C4-2B (cell line): ENCODE measurements around the gene GOSR2.

Source experiments
- H3K27ac ChIP-seq: fragments of 450-650 bp; 2 replicates; pipeline ENCODE4 v1.5.1; 2017
- ZFX ChIP-seq: fragments of 450-650 bp; IDR thresholded peaks from 2 replicates; pipeline ENCODE4 v1.6.1; 2017
- TF ChIP-seq, protein P1 (sequence below): fragments of 450-650 bp; conservative IDR thresholded peaks from 2 replicates; pipeline ENCODE4 v1.5.1; 2017; ENCODE audit warnings: mild to moderate bottlenecking

Gene GOSR2

DNA sequence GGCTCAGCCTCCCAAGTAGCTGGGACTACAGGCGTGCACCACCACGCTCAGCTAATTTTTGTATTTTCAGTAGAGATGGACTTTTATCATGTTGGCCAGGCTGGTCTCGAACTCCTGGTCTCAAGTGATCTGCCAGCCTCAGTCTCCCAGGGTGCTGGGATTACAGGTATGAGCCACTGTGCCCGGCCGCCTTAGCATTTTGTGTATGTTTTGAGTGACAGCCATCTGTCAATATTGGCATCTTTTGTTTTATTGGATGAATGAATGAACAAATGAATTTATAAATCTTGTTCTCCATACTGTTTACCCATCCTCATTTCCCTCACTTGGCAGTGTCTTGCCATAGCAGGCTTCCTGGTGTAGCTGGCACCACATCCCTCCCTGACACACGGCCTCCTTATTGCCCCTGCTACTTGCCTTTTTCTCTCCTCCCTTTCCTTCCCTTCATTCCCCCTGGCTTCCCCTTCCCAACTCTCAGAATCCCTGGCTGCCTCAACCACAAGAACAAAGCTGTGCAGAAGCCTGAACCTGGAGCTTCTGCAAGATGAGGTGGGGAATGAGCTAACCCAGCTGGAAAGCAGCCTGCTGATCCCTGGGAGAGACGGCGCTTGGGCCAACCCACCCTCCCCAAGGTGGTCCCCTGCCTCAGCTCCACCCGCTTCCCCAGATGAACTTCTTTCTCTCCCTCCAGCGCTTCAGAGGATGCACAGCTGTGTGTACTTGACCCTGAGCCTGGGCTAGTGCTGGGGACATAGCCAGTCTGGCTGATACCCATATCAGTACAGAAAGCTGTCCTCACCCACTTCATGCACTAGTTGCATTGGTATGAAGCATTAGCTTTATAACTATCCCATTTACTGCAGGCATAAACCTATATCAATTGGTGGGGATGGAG is 37.3 kb upstream of the GOSR2 start:
- no peak overlapping the region for H3K27ac ChIP-seq
- TF ChIP-seq ZFX: no peak
- TF ChIP-seq, protein P1, sequence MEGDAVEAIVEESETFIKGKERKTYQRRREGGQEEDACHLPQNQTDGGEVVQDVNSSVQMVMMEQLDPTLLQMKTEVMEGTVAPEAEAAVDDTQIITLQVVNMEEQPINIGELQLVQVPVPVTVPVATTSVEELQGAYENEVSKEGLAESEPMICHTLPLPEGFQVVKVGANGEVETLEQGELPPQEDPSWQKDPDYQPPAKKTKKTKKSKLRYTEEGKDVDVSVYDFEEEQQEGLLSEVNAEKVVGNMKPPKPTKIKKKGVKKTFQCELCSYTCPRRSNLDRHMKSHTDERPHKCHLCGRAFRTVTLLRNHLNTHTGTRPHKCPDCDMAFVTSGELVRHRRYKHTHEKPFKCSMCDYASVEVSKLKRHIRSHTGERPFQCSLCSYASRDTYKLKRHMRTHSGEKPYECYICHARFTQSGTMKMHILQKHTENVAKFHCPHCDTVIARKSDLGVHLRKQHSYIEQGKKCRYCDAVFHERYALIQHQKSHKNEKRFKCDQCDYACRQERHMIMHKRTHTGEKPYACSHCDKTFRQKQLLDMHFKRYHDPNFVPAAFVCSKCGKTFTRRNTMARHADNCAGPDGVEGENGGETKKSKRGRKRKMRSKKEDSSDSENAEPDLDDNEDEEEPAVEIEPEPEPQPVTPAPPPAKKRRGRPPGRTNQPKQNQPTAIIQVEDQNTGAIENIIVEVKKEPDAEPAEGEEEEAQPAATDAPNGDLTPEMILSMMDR: no peak

DNA sequence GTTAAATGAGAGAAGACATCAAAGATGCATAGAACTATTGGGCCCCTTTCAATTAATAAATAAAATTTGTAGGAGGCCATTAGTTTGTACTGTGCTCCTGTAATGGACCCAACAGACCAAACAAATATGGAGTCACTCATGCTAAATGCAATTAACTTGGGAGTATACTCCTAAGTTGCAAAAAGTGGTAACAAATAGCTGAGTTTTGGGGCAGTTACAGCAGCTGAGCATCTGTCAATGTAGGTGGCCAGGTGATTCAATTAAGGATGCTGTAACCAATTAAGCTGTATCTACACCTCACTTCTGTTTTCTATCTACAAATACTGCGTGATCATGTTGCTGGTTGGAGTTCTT is 36.7 kb upstream of the GOSR2 start:
- no peak overlapping the region for H3K27ac ChIP-seq
- TF ChIP-seq ZFX: no peak
- TF ChIP-seq, protein P1: no peak

DNA sequence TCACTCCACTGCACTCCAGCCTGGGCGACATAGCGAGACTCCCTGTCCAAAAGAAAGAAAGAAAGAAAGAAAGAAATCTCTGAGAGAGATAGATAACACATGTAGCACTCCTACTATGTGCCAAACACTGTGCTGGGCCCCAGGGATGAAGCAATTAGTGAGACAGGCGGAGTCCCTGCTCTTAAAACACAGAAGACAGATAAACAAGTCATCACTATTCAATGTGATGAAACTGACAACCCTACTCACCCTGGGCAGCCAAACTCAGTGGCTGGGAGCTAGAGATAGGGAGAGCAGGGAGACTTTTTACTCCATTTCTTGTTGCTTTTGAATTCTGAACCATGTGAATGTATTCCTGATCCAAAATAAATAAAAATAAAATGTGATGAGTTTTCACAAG is 35.2 kb upstream of the GOSR2 start:
- no peak for TF ChIP-seq ZFX
- TF ChIP-seq, protein P1: no peak

DNA sequence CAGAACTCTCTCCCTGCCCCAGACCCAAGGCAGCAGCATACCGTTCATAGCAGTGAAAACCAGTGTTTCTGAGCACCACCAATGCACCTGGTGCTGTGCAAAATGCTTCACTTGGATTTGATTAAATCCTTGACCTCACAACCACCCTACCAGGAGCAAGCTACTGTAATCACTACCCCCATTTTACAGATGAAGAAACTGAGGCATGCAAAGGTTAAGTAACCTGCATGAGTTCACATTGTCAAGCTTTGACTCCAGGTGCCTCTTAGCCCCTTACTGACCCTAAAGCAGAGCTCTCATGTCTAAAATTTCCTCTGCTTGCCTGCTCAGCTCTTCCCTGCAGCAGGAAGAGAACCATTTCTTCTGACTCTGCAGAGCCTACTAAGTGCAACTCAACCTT is 34.2 kb upstream of the GOSR2 start:
- TF ChIP-seq, protein P1: no peak
- no peak overlapping the region for H3K27ac ChIP-seq

More for the DNA sequence above, 35.2 kb upstream of the GOSR2 start:
- H3K27ac ChIP-seq: no peak overlapping the region

DNA sequence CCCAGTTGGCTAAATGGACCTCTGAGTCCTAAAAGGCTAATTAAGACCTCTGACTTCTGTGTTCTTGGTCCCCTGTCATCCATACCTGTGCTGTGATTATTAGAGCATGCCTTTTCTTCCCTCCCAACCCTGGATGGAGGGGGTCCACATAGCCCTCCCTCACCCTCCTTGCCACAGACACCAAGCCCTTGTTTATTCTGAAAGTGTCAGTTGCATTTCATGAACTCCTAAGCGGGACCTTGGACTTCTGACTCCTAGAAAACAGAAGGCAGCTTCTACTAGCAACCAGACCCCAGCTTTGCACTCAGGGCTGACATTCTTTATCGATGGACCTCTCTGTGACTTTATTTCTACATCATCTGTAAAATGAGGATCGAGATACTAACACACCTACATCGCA is 33.4 kb upstream of the GOSR2 start:
- no peak overlapping the region for H3K27ac ChIP-seq
- TF ChIP-seq ZFX: no peak
- TF ChIP-seq, protein P1: no peak

DNA sequence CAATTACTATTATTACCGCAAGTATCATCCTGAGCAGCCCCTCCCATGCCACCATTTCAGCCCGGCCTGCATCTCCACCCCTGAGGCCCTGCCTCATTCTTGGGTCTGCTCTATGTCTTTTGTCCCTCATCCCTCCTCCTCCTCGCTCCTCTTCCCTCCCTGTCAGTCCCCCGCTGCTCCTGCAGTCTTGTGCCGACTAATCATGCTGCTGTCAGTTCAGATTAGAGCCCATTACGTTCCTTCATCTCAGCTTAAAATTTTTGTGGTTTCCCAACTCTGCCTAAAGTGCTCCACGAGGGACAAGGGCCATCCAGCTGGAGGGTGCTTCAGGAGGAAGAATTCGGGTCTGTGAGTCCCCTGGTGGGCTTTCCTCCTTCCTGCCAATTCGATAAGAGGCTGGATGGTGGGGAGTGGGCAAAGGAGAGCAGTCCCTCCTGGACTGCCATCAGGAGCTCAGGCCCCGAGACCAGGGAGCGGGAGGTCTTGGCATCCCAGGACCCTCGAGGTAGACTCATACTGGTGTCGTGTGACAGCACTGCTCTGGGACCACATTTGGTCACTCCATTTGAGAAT is 32.9 kb upstream of the GOSR2 start:
- TF ChIP-seq, protein P1: no peak
- no peak for TF ChIP-seq ZFX
- no peak overlapping the region for H3K27ac ChIP-seq

DNA sequence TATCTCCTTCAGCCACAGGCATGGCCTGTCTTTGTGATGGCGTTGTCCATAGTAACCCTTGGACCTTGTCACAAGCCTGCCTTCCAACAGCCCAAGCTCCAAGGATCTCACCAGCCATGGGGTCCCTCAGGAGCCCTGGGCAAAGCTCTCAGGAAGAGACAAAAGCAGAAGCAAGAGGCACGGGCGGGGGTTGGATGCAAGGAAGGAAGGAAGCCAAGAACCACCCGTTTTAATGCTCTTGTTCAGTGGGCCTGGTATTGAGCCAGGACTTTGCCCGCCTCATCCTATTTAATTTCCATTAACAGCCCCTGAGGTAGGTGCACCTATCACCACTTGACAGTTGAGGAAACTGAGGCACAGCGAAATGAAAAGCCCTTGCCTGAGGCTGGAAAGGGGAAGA is 32.3 kb upstream of the GOSR2 start:
- no peak for TF ChIP-seq ZFX
- TF ChIP-seq, protein P1: no peak
- H3K27ac ChIP-seq: no peak overlapping the region
